Regular cardiac myocyte (primary cell): ENCODE data around the gene CFLAR. TPM values are rescaled to one million over a fixed set of nuclear protein-coding genes. Genes with fewer than 3 reads are reported as not detected.

ENCODE experiments used
- total RNA-seq: library from RNA; depleted of rRNA; stranded (reverse); fragments of >200 nt; gene quantifications from 2 replicates; pipeline ENCODE4 v1.2.3, GENCODE V29; 2014

Gene CFLAR
- 79.4 and 179 TPM in 2 replicates for total RNA-seq

GRCh38 chr2:201116115-201116958, at the start of gene CFLAR:
Gene CFLAR, plus strand, starts transcription at chr2:201116164. Its CDS starts 13,702 bp downstream, at chr2:201129866.

GRCh38 chr2:201071479-201072200, 44.3 kb upstream of the CFLAR start, which contains the start of the genes HYCC2 and NDUFB3:
Gene HYCC2, minus strand, starts transcription at chr2:201071671. Its CDS starts 47,662 bp downstream, at chr2:201024009.
Gene NDUFB3, plus strand, starts transcription at chr2:201072001. Its CDS starts 6,882 bp downstream, at chr2:201078883.

GRCh38 chr2:201182650-201183364, 66.8 kb downstream of the CFLAR start, which contains the start of gene CASP10:
Gene CASP10, plus strand, starts transcription at chr2:201183141. Its CDS starts 2,637 bp downstream, at chr2:201185778.

Other genes with a start within 250 kb of the CFLAR start
- 49.0 and 56.0 TPM in 2 replicates for gene PPIL3, start 227.1 kb upstream of the CFLAR start, total RNA-seq
- gene NIF3L1, start 226.8 kb upstream of the CFLAR start, total RNA-seq, result 25.4 and 38.0 TPM in 2 replicates
- 14.1 and 20.7 TPM in 2 replicates for gene ORC2, start 152.5 kb upstream of the CFLAR start, total RNA-seq
- 9.8 and 11.6 TPM in 2 replicates for gene HYCC2, start 44.5 kb upstream of the CFLAR start, total RNA-seq
- gene NDUFB3, start 44.2 kb upstream of the CFLAR start, total RNA-seq, result 83.7 and 113 TPM in 2 replicates
- gene CASP10, start 67.0 kb downstream of the CFLAR start, total RNA-seq, result 6.1 and 8.2 TPM in 2 replicates
- 24.0 and 24.2 TPM in 2 replicates for gene CASP8, start 144.4 kb downstream of the CFLAR start, total RNA-seq
- 0.38 and 1.4 TPM in 2 replicates for gene FLACC1, start 241.2 kb downstream of the CFLAR start, total RNA-seq